22Rv1 (cell line): Measurements from ENCODE around the gene OR52E8.
A peak's percentile ranks its signal among the peaks of the same experiment; 100 is the strongest.

Source experiments
- H3K27ac ChIP-seq: fragments of 450-650 bp; 2 replicates; pipeline ENCODE4 v1.5.1; 2017
- CTCF ChIP-seq: fragments of 450-650 bp; IDR thresholded peaks from 2 replicates; pipeline ENCODE4 v1.5.1; 2017; ENCODE audit warnings: mild to moderate bottlenecking
- ZFX ChIP-seq: fragments of 450-650 bp; IDR thresholded peaks from 2 replicates; pipeline ENCODE4 v1.6.1; 2017; ENCODE audit warnings: antibody characterized with exemption, borderline replicate concordance

Gene OR52E8

GRCh38 chr11:5857590-5857989, at the start of gene OR52E8:
TSS of gene OR52E8 (minus strand) at chr11:5857690. CDS start at chr11:5857690, 0 bp downstream.
- TF ChIP-seq ZFX (no peak), CTCF (no peak)

GRCh38 chr11:5899534-5899933, 42.0 kb upstream of the OR52E8 start:
- TF ChIP-seq CTCF (no peak), ZFX (no peak)
- no peak overlapping the region for H3K27ac ChIP-seq

More at GRCh38 chr11:5857590-5857989, at the start of gene OR52E8:
- no peak within 1 kb of the TSS for H3K27ac ChIP-seq

- TF ChIP-seq ZFX (no peak), CTCF (no peak)
Observed at GRCh38 chr11:5892908-5893307, 35.4 kb upstream of the OR52E8 start, which contains the start of gene OR52E5. TSS of gene OR52E5 (plus strand) at chr11:5893208. CDS start at chr11:5900777, 7,569 bp downstream.

DNA sequence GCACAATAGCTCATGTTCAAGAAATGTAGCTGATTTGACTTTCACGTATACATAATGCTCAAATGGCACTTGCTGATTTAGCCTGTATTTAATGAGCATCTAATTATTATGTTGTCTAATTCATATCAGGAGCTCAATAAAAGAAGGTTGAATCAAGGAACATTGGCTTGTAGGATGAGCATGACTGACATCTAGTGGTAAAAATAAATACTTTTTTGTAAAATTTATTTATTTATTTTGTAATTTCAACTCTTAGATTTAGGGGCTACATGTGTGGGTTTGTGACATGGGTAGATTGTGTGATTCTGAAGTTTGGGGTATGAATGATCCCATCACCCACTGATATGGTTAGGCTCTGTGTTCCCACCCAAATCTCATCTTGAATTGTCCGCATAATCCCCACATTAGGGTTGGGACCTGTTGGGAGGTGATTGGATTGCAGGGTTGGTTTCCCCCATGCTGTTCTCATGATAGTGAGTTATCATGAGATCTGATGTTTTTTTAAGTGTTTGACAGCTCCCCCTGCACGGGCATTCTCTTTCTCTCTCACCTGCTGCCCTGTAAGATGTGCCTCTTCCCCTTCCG, 33.8 kb upstream of the OR52E8 start:
- TF ChIP-seq ZFX (no peak), CTCF (peak; percentile 77)

More at GRCh38 chr11:5892908-5893307, 35.4 kb upstream of the OR52E8 start, which contains the start of gene OR52E5:
- H3K27ac ChIP-seq: no peak within 1 kb of the TSS

GRCh38 chr11:5887661-5888060, 30.2 kb upstream of the OR52E8 start:
- H3K27ac ChIP-seq: no peak overlapping the region
- no peak for TF ChIP-seq CTCF

More for the DNA sequence above, 33.8 kb upstream of the OR52E8 start:
- no peak overlapping the region for H3K27ac ChIP-seq

DNA sequence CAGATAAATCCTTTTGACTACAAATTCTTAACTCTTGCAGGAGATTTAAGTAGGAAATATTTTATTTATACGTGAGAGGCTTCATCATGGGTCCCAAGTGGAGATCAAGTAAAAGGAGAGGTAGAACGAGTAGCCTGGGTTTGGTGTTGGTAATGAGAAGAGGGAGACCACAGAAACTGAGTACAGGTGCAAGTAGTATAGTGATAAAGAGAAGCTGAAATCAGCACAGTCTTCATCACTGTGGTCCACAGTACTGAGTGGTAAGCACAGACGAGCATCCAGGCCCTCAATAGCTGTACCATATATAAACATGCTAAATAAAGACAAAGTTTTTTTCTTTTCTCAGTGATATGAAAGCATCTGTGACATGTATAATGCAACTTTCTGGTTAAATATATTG, 29.7 kb upstream of the OR52E8 start:
- H3K27ac ChIP-seq: no peak overlapping the region
- no peak for TF ChIP-seq CTCF
- TF ChIP-seq ZFX: no peak

GRCh38 chr11:5881756-5882155, 24.3 kb upstream of the OR52E8 start:
- no peak for TF ChIP-seq ZFX
- no peak for TF ChIP-seq CTCF
- H3K27ac ChIP-seq: no peak overlapping the region
